Upper lobe of right lung (tissue), 1 donor: ENCODE data around the gene CDH13. TPM values are rescaled to one million over a fixed set of nuclear protein-coding genes. Genes with fewer than 3 reads are reported as not detected.

ENCODE experiments used
- ATAC-seq: fragments of 200-7000 bp; cut with Tn5 transposase; one replicate; pipeline ENCODE4 v1.9.1; 2020; ENCODE audit warnings: mild to moderate bottlenecking, moderate library complexity
- DNase-seq: peaks from one replicate; pipeline ENCODE4 v3.0.0-alpha.2; 2020
- H3K27ac ChIP-seq: fragments of 200-600 bp; one replicate; pipeline ENCODE4 v1.8.0; 2022
- H3K27me3 ChIP-seq: fragments of 200-600 bp; one replicate; pipeline ENCODE4 v1.8.0; 2022; ENCODE audit warnings: mild to moderate bottlenecking
- H3K36me3 ChIP-seq: fragments of 200-600 bp; one replicate; pipeline ENCODE4 v1.8.0; 2022
- H3K4me1 ChIP-seq: fragments of 200-600 bp; one replicate; pipeline ENCODE4 v1.8.0; 2022
- H3K4me3 ChIP-seq: fragments of 200-600 bp; one replicate; pipeline ENCODE4 v1.8.0; 2022; ENCODE audit warnings: mild to moderate bottlenecking
- H3K9me3 ChIP-seq: fragments of 200-600 bp; one replicate; pipeline ENCODE4 v1.8.0; 2022
- CTCF ChIP-seq: fragments of 200-600 bp; IDR thresholded peaks from one replicate; pipeline ENCODE4 v1.8.0; 2022; ENCODE audit warnings: antibody characterized with exemption
- intact Hi-C: fragments of 100-400 bp; cut with DNase I; formaldehyde crosslinking; loops from one replicate; pipeline ENCODE4 v1.11.0; 2022
- total RNA-seq: library from RNA; stranded (reverse); fragmentation: NEBNext Ultra II Directional; extraction: Animal tissue kit (Norgen Biotek cat#: 25700); gene quantifications from one replicate; pipeline ENCODE4 v1.2.1, GENCODE V29; 2021
- donor health status: DM: no; HTN: yes; CAD: no; lungs with severe emphysema.

The CDH13 gene
- total RNA-seq, 1 donor from 2014 or later: 27.2 TPM

GRCh38 chr16:82601989-82602640 is 24.7 kb upstream of the CDH13 start:
- no peak overlapping the region for H3K4me3 ChIP-seq
- peaks cover under 1% of the 10 kb centered on the region for H3K27me3 ChIP-seq
- no peaks in the 10 kb centered on the region for H3K4me1 ChIP-seq
- intact Hi-C loops: no loop called here
- H3K27ac ChIP-seq: no peak overlapping the region
- no peak for ATAC-seq
- no peaks in the 10 kb centered on the region for H3K36me3 ChIP-seq
- no peak for DNase-seq
- TF ChIP-seq CTCF: no peak
- H3K9me3 ChIP-seq: no peaks in the 10 kb centered on the region

- DNase-seq (no peak), ATAC-seq (peak; percentile 58)
- no peaks in the 10 kb centered on the region for H3K9me3 ChIP-seq
- intact Hi-C loops: no loop called here
- H3K27ac ChIP-seq: no peak overlapping the region
- H3K4me3 ChIP-seq: no peak overlapping the region
- H3K4me1 ChIP-seq: no peaks in the 10 kb centered on the region
- no peaks in the 10 kb centered on the region for H3K36me3 ChIP-seq
- peak; percentile 53 for TF ChIP-seq CTCF
- no peaks in the 10 kb centered on the region for H3K27me3 ChIP-seq
Measured at GRCh38 chr16:82603784-82604411, 22.9 kb upstream of the CDH13 start.

- no peaks in the 10 kb centered on the region for H3K36me3 ChIP-seq
- H3K4me1 ChIP-seq: no peaks in the 10 kb centered on the region
- H3K4me3 ChIP-seq: no peak overlapping the region
- TF ChIP-seq CTCF: no peak
- intact Hi-C loops: no loop called here
- H3K27ac ChIP-seq: no peak overlapping the region
- H3K27me3 ChIP-seq: no peaks in the 10 kb centered on the region
- no peak for ATAC-seq
- no peak for DNase-seq
- H3K9me3 ChIP-seq: no peaks in the 10 kb centered on the region
Measured at GRCh38 chr16:82605076-82605475, 21.7 kb upstream of the CDH13 start.

- TF ChIP-seq CTCF: no peak
- no peak for ATAC-seq
- intact Hi-C loops: no loop called here
- Histone ChIP-seq H3K36me3 (no peaks in the 10 kb centered on the region), H3K4me1 (no peaks in the 10 kb centered on the region), H3K27ac (no peak overlapping the region), H3K27me3 (no peaks in the 10 kb centered on the region), H3K4me3 (no peak overlapping the region), H3K9me3 (no peaks in the 10 kb centered on the region)
- DNase-seq: no peak
Measured at GRCh38 chr16:82605863-82606620, 20.7 kb upstream of the CDH13 start.

- ATAC-seq (no peak), DNase-seq (no peak)
- H3K27me3 ChIP-seq: no peaks in the 10 kb centered on the region
- no peak overlapping the region for H3K4me3 ChIP-seq
- no peak overlapping the region for H3K27ac ChIP-seq
- TF ChIP-seq CTCF: no peak
- H3K4me1 ChIP-seq: no peaks in the 10 kb centered on the region
- no peaks in the 10 kb centered on the region for H3K36me3 ChIP-seq
- intact Hi-C loops: no loop called here
- no peaks in the 10 kb centered on the region for H3K9me3 ChIP-seq
Measured at GRCh38 chr16:82609140-82609539, 17.6 kb upstream of the CDH13 start.
